ENCODE results near the gene LANCL2.
"Not testable (repeated sequence)": the region's sequence is repeated elsewhere in the genome, so short reads cannot be mapped to it uniquely, and the experiment has no call there.

The LANCL2 gene

DNA sequence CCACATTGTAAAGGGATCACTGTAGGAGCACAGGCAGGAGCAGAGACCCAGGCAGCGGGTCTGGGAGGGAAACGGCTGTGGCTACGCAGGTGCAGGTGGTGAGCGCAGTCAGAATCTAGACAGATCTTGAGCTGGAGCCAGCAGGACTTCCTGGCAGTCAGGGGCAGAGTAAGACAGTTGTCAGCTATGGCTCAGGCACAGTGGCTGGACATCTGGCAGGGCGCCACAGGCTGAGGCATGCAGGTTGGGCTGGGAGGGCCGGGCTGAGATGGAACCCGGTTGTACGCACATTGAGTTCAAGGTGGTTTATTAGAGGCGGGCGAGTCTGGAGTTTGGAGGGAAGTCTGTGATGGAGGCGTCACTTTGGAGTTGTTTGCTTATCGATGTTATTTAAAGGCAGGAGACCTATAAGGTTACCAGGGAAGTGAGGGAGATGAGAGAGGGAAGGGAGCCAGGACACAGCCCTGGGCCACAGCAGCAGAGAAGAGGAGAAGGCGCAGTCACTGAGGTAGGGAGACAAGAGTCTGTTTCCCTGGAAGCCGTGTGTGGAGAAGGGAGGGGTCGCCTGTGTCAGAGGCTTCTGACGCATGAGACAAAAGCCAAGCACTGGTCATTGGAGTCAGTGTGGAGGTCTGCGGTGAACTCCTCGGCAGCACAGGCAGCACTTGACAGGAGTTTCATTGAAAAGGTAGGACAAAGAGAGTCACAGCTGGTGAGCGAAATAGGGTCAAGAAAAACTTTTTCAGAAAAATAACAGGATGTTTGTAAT, 73.8 kb downstream of the LANCL2 start:
- DNase-seq: peak; percentile 52

- DNase-seq: no peak
Observed at GRCh38 chr7:55439627-55440026, 74.5 kb downstream of the LANCL2 start.

DNA sequence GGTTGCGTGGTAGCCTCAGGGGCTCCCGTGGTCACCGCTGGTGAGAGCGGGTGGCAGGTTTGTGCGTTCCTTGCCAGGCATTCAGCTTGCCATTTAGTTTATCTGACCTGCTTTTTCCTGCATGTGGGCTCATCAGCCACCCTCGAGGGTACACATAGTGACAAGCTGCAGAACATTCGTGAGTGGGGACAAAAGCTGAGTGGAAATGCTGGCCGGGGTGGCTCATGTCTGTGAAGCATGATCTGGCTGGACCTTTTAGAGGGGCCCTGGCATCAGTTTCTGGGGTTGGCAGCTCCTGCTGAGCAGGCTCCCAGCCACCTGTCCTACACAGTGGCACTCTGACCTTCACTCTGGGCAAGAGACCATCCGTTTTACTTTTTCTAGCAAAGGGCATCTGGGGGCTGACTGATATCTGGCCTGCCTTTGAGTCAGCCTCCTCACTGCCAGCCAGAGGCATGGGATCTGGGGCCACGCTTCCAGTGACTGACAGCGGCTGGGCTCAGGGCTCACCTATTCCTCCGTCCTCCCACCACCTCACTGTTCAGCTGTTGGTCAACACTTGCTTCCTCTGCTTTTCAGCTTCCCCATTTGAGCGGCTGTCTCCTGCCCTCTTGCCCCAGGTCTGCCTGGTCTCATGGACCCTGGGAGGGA, 75.0 kb downstream of the LANCL2 start:
- DNase-seq: no peak

DNA sequence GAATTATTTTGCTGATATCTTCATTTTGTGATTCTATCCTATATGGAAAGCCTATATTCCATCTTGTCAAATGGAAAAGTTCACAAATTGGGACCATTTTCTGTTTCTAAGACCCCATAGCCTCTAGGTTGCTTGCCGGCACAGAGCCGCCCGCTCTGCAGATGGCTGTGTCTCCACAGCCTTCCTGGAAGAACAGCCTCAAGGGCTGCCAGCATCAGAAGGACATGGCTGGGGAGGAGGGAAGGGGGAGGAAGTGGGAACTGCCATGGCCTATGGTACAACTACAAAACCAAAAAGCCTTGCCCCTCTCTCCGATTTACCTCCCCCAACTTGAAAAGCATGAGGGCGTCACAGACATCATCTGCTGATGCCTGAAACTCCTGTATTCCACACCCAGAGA, 75.9 kb downstream of the LANCL2 start:
- DNase-seq: no peak

GRCh38 chr7:55441774-55442522, 76.8 kb downstream of the LANCL2 start:
- no peak for DNase-seq

GRCh38 chr7:55444786-55445185, 79.6 kb downstream of the LANCL2 start:
- DNase-seq: no peak

- no peak for DNase-seq
Observed at GRCh38 chr7:55448526-55448925, 83.4 kb downstream of the LANCL2 start.

GRCh38 chr7:55449205-55449991, 84.3 kb downstream of the LANCL2 start:
- no peak for DNase-seq

- no peak for DNase-seq
Observed at GRCh38 chr7:55449992-55450535, 84.9 kb downstream of the LANCL2 start.

DNA sequence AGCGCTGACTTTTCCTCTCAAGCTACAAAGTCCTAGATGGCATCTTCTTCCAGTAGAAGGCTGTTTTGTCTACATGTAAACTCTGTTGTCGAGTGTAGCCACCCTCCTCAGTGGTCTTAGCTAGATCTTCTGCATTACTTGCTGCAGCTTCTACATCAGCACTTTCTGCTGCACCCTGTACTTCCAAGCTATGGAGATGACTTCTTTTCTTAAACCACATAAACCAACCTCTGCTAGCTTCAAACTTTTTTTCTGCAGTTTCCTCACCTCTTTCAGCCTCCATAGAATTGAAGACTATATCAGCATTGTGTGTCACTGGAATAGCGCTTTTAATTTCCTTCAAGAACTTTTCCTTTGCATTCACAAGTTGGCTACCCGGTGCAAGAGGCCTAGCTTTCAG, 87.8 kb downstream of the LANCL2 start:
- no peak for DNase-seq

GRCh38 chr7:55457801-55458200, 92.7 kb downstream of the LANCL2 start:
- DNase-seq: no peak

DNA sequence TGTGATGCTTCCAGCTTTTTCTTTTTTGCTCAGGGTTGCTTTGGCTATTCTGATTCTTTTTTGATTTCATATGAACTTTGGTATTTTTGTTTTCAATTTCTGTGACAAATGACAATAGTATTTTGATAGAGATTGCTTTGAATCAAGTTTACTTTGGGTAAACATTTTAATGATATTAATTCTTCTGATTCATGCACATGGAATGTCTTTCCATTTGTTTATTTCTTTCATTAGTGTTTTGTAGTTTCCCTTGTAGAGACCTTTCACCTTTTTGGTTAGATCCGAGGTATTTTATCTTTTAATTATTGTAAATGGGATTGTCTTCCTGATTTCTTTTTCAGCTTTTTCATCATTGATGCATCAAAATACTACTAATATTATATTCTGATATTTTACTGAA, 93.2 kb downstream of the LANCL2 start:
- no peak for DNase-seq

GRCh38 chr7:55463686-55464262, 98.6 kb downstream of the LANCL2 start:
- no peak for DNase-seq

GRCh38 chr7:55464422-55464821, 99.3 kb downstream of the LANCL2 start:
- DNase-seq: no peak

DNA sequence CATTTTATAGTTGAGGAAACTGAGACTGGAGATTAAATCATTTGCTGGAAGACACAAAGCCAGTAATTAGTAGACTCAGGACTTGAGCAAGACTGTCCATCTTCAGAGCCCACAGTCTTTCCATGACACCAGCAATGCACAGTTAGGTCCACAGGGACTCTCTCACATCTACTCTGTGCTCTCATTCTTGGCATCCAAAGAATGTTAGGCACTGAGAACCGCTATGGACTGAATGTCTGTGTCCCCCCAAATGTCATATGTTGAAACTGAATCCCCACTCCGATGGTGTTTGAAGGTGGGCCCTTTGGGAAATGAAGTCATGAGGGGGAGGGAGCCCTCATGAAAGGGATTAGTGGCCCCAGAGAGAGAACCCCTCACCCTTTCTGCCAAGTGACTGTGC, 100.6 kb downstream of the LANCL2 start:
- DNase-seq: no peak

- no peak for DNase-seq
Observed at GRCh38 chr7:55467047-55467593, 102.0 kb downstream of the LANCL2 start.

- no peak for DNase-seq
Observed at GRCh38 chr7:55468495-55468894, 103.4 kb downstream of the LANCL2 start.

DNA sequence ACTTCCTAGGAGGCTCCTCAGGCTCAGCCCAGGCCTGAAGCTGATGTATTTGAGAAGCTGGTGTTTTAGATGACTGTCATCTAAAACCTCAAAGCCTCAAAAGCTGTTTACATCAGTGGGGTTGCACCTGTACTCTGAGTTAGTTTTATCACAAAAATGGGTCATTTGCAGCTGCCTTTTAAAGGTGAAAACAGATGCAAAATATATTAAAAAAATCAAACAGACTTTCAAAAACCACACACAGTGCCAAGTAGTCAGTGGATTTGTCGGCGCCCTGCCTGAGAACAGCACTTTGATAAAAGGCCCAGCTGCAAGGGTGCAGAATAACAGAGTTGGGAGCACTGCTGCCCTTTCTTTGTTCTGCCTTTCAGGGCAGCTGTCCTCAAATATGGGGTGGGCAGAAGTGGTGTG, 104.1 kb downstream of the LANCL2 start:
- DNase-seq: no peak

GRCh38 chr7:55469721-55470120, 104.6 kb downstream of the LANCL2 start:
- no peak for DNase-seq

- no peak for DNase-seq
Observed at GRCh38 chr7:55470261-55470660, 105.1 kb downstream of the LANCL2 start.

GRCh38 chr7:55471594-55471993, 106.5 kb downstream of the LANCL2 start:
- not testable (repeated sequence) for DNase-seq

DNA sequence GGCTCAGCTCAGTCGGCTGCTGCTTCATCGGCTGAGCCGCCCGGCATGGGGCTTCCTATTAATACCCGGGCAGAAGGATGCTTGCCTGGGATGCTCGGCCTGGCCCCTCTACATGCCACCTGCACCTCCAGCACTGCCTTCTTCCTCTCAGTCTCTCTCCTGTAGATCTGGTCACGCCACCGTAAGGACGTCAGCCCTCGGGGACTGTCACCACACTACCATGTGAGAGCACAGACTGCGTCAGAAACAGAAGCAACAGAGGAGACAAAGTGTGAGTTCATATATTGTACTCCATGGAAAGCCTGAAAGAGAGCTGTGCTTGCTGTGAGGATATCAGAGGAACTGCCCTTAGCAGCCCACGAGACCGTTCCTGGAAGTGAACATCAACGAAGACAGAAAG, 107.3 kb downstream of the LANCL2 start:
- not testable (repeated sequence) for DNase-seq
